GM21381 (cell line): Measurements from ENCODE around the gene RPGRIP1L.
A peak's percentile ranks its signal among the peaks of the same experiment; 100 is the strongest.

Experiments used
- ATAC-seq: cut with Tn5 transposase; IDR thresholded peaks from one replicate; pipeline ENCODE4 v1.9.1; 2021; ENCODE audit warnings: mild to moderate bottlenecking, moderate library complexity; ENCODE audit not compliant: unreplicated experiment

RPGRIP1L gene

GRCh38 chr16:53664724-53665345, 38.8 kb downstream of the RPGRIP1L start:
- ATAC-seq, result peak; percentile 74

GRCh38 chr16:53662072-53662471, 41.6 kb downstream of the RPGRIP1L start:
- ATAC-seq, result no peak

- no peak for ATAC-seq
Measured at GRCh38 chr16:53654946-53655345, 48.7 kb downstream of the RPGRIP1L start.

GRCh38 chr16:53651357-53651756, 52.3 kb downstream of the RPGRIP1L start:
- ATAC-seq, result no peak

GRCh38 chr16:53646506-53646905, 57.2 kb downstream of the RPGRIP1L start:
- no peak for ATAC-seq

- ATAC-seq, result no peak
Measured at GRCh38 chr16:53643474-53643873, 60.2 kb downstream of the RPGRIP1L start.

- no peak for ATAC-seq
Measured at GRCh38 chr16:53642094-53642493, 61.6 kb downstream of the RPGRIP1L start.

- no peak for ATAC-seq
Measured at GRCh38 chr16:53636978-53637377, 66.7 kb downstream of the RPGRIP1L start.

GRCh38 chr16:53632526-53632925, 71.1 kb downstream of the RPGRIP1L start:
- ATAC-seq, result no peak

- ATAC-seq, result no peak
Measured at GRCh38 chr16:53631236-53632025, 72.2 kb downstream of the RPGRIP1L start.

- ATAC-seq, result no peak
Measured at GRCh38 chr16:53629607-53630312, 73.9 kb downstream of the RPGRIP1L start.

- ATAC-seq, result no peak
Measured at GRCh38 chr16:53629151-53629550, 74.5 kb downstream of the RPGRIP1L start.

GRCh38 chr16:53626811-53627210, 76.8 kb downstream of the RPGRIP1L start:
- ATAC-seq, result no peak

- no peak for ATAC-seq
Measured at GRCh38 chr16:53626161-53626560, 77.5 kb downstream of the RPGRIP1L start.

GRCh38 chr16:53625221-53625620, 78.4 kb downstream of the RPGRIP1L start:
- no peak for ATAC-seq

GRCh38 chr16:53622315-53622714, 81.3 kb downstream of the RPGRIP1L start:
- ATAC-seq, result no peak

- ATAC-seq, result no peak
Measured at GRCh38 chr16:53620476-53620875, 83.2 kb downstream of the RPGRIP1L start.

- no peak for ATAC-seq
Measured at GRCh38 chr16:53619235-53619634, 84.4 kb downstream of the RPGRIP1L start.

GRCh38 chr16:53614346-53614745, 89.3 kb downstream of the RPGRIP1L start:
- ATAC-seq, result no peak

GRCh38 chr16:53612003-53612402, 91.7 kb downstream of the RPGRIP1L start:
- ATAC-seq, result no peak

- ATAC-seq, result no peak
Measured at GRCh38 chr16:53611179-53611696, 92.4 kb downstream of the RPGRIP1L start.

GRCh38 chr16:53609536-53609935, 94.1 kb downstream of the RPGRIP1L start:
- no peak for ATAC-seq
